Hematopoietic multipotent progenitor cell treated with erythropoietin and hydrocortisone succinate and interleukin-3 and kit ligand, for 15 days (in vitro differentiated cells): ENCODE measurements around the gene DTX1.
A peak's percentile ranks its signal among the peaks of the same experiment; 100 is the strongest.

Experiments used
- DNase-seq: peaks from one replicate; pipeline ENCODE4 v3.0.0-alpha.2; 2015; ENCODE audit warnings: low spot score

The DTX1 gene

GRCh38 chr12:113071135-113072112 lies 14.9 kb downstream of the DTX1 start:
- no peak for DNase-seq

DNA sequence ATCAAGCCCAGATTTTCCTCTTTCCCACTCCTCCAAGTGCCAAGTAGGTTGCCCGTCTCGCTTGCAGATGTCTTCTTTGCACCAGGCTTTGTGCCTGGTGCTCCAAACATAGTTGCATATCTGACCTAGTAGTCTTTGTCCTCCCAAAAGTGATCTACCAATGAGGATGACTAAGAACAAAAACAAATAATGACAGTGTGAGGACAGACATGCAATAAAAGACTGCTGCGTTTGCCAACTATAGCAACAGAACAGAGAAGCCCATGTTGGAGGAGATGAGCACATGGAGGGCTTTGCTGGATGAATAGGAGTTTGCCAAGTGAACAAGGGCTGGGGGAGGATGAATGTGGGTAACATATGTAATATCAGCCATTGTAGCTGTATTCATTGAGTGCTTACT lies 15.6 kb downstream of the DTX1 start:
- DNase-seq, result no peak

- DNase-seq, result no peak
Observed at GRCh38 chr12:113073586-113073985, 17.1 kb downstream of the DTX1 start.

DNA sequence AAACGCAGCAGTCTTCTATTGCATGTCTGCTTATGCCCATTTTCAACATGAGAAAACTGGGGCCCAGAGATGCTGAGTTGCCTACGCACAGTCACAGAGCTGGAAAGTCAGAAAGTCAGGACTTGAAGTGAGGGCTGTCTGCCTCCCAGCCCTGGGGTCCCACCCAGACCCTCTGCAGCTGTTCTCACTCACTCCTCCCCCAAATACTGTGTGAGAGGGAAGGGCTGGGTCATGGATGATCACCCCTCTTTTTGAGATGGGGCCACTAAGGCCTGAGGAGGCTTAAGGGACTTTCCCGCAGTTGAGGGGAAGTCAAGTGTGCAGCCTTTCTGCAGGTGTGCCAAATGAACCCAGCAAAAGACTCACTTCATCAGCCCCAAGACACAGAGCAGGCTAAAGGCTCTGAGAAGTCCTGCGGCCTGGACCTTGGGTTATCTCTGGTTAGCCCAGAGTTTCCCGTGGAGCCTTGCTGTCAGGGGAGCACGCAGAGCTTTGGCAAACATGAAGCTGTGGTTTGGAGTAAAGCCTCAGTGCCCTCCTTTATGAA lies 18.7 kb downstream of the DTX1 start:
- no peak for DNase-seq

GRCh38 chr12:113077057-113077858 lies 20.7 kb downstream of the DTX1 start:
- no peak for DNase-seq

DNA sequence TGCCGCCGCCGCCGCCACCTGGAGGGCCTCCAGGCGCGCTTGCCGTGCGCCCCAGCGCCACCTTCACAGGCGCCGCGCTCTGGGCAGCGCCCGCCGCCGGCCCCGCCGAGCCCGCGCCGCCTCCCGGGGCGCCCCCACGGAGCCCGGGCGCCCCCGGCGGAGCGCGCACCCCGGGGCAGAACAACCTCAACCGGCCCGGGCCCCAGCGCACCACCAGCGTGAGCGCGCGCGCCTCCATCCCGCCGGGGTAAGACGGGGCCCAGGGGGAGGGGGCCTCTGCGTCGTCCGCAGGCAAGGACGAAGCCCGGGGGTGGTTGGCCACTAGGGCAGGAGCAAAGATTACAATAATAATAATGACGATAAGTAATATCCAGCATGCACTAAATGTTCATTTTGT lies 21.3 kb downstream of the DTX1 start:
- no peak for DNase-seq

GRCh38 chr12:113081873-113082272 lies 25.3 kb downstream of the DTX1 start:
- no peak for DNase-seq

DNA sequence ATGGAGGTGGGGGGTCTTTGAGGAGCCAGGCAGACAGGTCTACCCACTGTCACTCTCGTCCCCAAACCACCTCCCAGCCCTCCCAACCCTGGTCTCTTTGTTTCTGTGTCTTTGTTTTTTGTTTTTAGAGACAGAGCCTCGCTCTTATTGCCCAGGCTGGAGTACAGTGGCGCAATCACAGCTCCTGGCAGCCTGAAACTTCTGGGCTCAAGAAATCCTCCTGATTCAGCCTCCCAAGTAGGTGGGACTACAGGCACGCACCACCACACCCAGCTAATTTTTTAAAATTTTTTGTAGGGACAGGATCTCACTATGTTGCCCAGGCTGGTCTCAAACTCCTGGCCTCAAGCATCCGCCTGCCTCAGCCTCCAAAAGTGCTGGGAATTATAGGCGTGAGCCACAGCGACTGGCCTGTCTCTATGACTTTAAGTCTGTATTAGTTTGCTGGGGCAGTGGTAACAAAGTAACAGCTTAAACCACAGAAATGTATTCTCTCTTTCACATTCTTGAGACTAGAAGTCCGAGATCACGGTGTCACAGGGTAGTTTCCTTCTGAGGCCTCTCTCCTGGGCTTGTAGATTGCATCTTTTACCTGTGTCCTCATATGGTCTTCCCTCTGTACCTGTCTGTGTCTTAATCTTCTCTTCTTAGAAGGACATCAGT lies 26.1 kb downstream of the DTX1 start:
- no peak for DNase-seq

GRCh38 chr12:113083863-113084435 lies 27.4 kb downstream of the DTX1 start:
- no peak for DNase-seq

- no peak for DNase-seq
Observed at GRCh38 chr12:113086249-113087164, 30.0 kb downstream of the DTX1 start.

DNA sequence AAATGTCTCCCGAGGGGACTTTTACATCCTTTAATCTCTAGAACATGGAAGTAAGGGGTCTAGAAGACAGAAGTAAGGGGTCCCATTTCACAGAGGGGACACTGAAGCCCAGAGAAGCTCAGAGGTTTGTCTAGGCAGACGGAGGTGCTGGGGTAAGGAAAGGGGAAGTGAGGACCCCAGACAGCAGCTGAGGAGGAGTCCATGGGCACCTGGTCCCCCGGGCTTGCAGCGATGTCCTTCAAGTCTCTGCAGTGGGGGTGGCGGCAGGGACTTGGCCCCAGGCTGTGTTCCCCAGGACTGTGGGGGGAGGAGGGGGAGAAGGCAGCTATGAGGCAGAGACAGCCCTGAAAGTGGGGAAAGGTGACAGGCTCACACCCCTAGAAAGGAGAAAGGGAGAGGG lies 30.7 kb downstream of the DTX1 start:
- DNase-seq, result no peak

DNA sequence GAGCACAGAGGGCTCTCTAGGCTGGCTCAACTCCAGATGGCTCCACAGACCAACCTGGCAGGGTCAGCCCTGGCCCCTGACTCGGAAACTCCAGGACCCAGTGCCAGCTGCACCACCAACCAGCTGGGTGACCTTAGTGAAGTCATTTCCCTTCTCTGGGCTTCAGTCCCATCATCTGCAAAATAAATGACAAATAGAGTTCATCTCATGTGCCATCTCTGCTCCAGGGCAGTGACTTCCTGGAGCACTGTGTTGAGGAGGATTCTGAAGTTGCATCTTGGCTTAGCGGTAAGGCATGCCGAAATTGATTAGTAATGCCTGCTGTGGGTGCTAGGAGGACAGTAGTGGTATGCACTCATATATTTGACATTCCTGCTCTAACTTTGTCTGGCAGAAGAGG lies 31.5 kb downstream of the DTX1 start:
- no peak for DNase-seq

- DNase-seq, result no peak
Observed at GRCh38 chr12:113088971-113089756, 32.6 kb downstream of the DTX1 start.

DNA sequence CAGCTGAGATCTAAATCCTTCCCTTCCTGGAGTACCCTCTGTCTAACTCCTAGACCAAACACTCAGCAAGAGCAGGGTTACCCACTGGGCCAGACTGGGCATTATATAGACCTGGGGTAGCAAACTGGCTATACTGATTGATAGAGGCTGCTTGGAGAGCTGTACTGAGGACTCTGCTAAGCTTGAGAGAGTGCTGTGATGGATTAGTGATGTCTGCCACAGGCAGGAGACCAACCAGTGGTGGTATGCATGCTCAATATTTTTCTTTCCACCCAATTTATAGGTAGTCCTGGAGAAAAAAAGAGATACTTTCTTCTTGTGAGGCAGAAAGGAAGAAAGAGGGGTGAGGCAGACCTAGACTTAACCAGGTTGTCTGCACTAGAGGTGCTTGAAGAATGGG lies 33.3 kb downstream of the DTX1 start:
- DNase-seq, result no peak

DNA sequence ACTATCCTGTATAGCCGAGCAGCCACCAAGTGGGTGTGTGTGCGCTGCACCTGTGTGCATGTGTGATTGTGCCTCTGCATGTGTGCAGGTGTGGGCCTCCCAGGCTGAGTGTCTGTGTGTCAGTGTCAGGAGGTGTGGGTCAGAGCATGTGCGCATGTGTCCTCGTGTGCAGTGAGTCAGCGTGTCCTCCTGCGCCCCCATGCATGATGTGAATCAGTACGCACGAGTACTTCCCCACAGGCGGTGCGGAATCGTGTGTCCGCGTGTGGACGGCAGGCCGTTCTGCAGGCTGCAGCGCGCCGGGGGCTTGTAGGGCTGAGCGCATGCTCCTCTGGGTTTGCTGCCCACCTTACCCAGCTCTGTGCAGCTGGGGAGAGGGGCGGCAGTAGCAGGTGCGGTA lies 34.2 kb downstream of the DTX1 start:
- DNase-seq, result no peak

GRCh38 chr12:113091506-113091905 lies 35.0 kb downstream of the DTX1 start:
- no peak for DNase-seq

- DNase-seq, result peak; percentile 18
Observed at GRCh38 chr12:113092607-113093408, 36.3 kb downstream of the DTX1 start.

DNA sequence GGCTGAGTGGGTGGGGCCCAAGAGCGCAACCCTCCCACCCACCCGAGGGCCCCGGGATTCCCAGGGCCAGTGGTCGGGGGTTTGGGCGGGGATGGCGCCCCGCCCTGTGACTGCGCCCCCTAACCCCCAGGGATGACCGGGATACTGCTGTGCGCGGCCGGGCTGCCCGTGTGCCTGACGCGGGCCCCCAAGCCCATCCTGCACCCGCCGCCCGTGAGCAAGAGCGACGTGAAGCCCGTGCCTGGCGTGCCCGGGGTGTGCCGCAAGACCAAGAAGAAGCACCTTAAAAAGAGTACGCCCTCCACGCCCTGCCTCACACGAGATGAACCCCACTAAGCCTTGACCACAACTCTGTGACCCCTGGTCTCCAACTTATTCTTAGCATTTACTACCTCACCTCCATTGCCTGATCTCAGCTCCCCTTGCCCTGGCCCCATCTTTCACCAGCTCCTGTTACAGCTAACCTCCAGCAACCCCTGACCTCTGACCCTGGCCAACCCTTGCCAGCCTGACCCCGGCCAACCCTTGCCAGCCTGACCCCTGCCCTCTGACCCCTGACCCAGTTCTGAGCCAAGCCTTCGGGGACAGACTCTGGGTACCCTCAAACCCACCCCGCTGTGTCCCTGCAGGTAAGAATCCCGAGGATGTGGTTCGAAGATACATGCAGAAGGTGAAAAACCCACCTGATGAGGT lies 37.0 kb downstream of the DTX1 start:
- no peak for DNase-seq

DNA sequence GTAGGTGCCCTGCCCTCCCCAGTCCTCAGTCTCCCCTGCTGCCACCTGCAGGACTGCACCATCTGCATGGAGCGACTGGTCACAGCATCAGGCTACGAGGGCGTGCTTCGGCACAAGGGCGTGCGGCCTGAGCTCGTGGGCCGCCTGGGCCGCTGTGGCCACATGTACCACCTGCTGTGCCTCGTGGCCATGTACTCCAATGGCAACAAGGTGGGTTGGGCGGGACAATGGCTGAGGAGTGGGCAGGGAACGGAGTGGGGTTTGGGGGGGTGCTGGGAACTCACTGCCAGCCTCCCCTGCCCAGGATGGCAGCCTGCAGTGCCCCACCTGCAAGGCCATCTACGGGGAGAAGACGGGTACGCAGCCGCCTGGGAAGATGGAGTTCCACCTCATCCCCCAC lies 38.2 kb downstream of the DTX1 start:
- no peak for DNase-seq
